OCI-LY7 (cell line): ENCODE measurements around the gene SEC14L5. TPM values are rescaled to one million over a fixed set of nuclear protein-coding genes. Genes with fewer than 3 reads are reported as not detected.

Experiments used
- BruUV-seq: library from RNA; stranded (reverse); fragments of 400-500 nt; replicated peaks from 2 replicates; lab custom pipeline; 2021; lab: Mats Ljungman, UMichigan
- CTCF ChIA-PET: fragments of 300-600 bp; sonication (Branson Sonifier 250); formaldehyde crosslinking; loops from one replicate; lab custom pipeline; 2022; ENCODE audit warnings: antibody characterized with exemption; ENCODE audit not compliant: unreplicated experiment; lab: Charles Lee
- POLR2A ChIA-PET: fragments of 300-600 bp; sonication (Branson Sonifier 250); formaldehyde crosslinking; loops from one replicate; lab custom pipeline; 2022; ENCODE audit warnings: antibody characterized with exemption; lab: Charles Lee
- DNase-seq: peaks from one replicate; pipeline ENCODE4 v3.0.0-alpha.2; 2015; ENCODE audit warnings: low spot score
- H2AFZ ChIP-seq: fragments of 200-600 bp; sonication (generic), shearing (Covaris generic); 2 replicates; pipeline ENCODE4 v1.6.1; 2014; ENCODE audit warnings: mild to moderate bottlenecking, antibody characterized with exemption, low read length, moderate library complexity
- H3K27ac ChIP-seq: fragments of 200-600 bp; sonication (generic); 2 replicates; pipeline ENCODE4 v1.5.1; 2014; ENCODE audit warnings: mixed run types, low read depth, mild to moderate bottlenecking, moderate library complexity, low read length, inconsistent platforms; ENCODE audit not compliant: poor library complexity, severe bottlenecking
- H3K36me3 ChIP-seq: fragments of 200-600 bp; sonication (generic); 2 replicates; pipeline ENCODE4 v1.6.1; 2014; ENCODE audit warnings: mild to moderate bottlenecking, antibody characterized with exemption, low read length, moderate library complexity, mixed read lengths; ENCODE audit not compliant: insufficient read depth
- H3K4me1 ChIP-seq: fragments of 200-600 bp; sonication (generic); 2 replicates; pipeline ENCODE4 v1.5.1; 2014; ENCODE audit warnings: mild to moderate bottlenecking, low read length; ENCODE audit not compliant: insufficient read depth, poor library complexity, severe bottlenecking
- H3K4me2 ChIP-seq: fragments of 200-600 bp; sonication (generic); 2 replicates; pipeline ENCODE4 v1.6.1; 2014; ENCODE audit warnings: mild to moderate bottlenecking, low read length
- H3K4me3 ChIP-seq: fragments of 200-600 bp; sonication (generic); 2 replicates; pipeline ENCODE4 v1.5.1; 2014; ENCODE audit warnings: mild to moderate bottlenecking, low read depth, low read length; ENCODE audit not compliant: poor library complexity, severe bottlenecking
- H3K79me2 ChIP-seq: fragments of 200-600 bp; sonication (generic); 2 replicates; pipeline ENCODE4 v1.6.1; 2016; ENCODE audit warnings: low read depth, mild to moderate bottlenecking, low read length, moderate library complexity, mixed read lengths; ENCODE audit not compliant: insufficient read depth
- H3K9me2 ChIP-seq: fragments of 200-600 bp; sonication (generic); 2 replicates; pipeline ENCODE4 v1.6.1; 2016; ENCODE audit warnings: mild to moderate bottlenecking, low read length, mixed read lengths; ENCODE audit not compliant: insufficient read depth
- H3K9me3 ChIP-seq: fragments of 200-600 bp; sonication (generic); 2 replicates; pipeline ENCODE4 v1.6.1; 2014; ENCODE audit warnings: mild to moderate bottlenecking, mixed run types, low read length, mixed read lengths
- H4K20me1 ChIP-seq: fragments of 200-600 bp; sonication (generic); 2 replicates; pipeline ENCODE4 v1.6.1; 2014; ENCODE audit warnings: mild to moderate bottlenecking, antibody characterized with exemption, low read length, moderate library complexity, mixed read lengths; ENCODE audit not compliant: insufficient read depth
- EZH2phosphoT487 ChIP-seq: fragments of 200-600 bp; sonication (generic); IDR thresholded peaks from 2 replicates; pipeline ENCODE4 v1.6.1; 2018; ENCODE audit warnings: low read depth, borderline replicate concordance, mild to moderate bottlenecking, mixed run types, antibody characterized with exemption, low read length, moderate library complexity, mixed read lengths
- intact Hi-C: fragments of 100-400 bp; cut with micrococcal nuclease; formaldehyde crosslinking; loops from one replicate; pipeline ENCODE4 v1.10.0; 2022; ENCODE audit not compliant: unreplicated experiment
- total RNA-seq, 2 experiments: library from RNA; depleted of rRNA in 1 of 2; stranded (reverse); fragments of >200 nt in 1 of 2; shearing (Covaris generic) in 1 of 2; gene quantifications; 2 replicates each; pipeline ENCODE4 v1.2.3, GENCODE V29; 2014 to 2022
- TF ChIP-seq, protein P1 (sequence below): fragments of 200-600 bp; sonication (generic); conservative IDR thresholded peaks from 2 replicates; pipeline ENCODE4 v1.5.1; 2014; ENCODE audit warnings: mild to moderate bottlenecking, antibody characterized with exemption, low read length, moderate library complexity, mixed read lengths

SEC14L5 gene
- total RNA-seq, 2 experiments from 2014 or later = not detected

DNA sequence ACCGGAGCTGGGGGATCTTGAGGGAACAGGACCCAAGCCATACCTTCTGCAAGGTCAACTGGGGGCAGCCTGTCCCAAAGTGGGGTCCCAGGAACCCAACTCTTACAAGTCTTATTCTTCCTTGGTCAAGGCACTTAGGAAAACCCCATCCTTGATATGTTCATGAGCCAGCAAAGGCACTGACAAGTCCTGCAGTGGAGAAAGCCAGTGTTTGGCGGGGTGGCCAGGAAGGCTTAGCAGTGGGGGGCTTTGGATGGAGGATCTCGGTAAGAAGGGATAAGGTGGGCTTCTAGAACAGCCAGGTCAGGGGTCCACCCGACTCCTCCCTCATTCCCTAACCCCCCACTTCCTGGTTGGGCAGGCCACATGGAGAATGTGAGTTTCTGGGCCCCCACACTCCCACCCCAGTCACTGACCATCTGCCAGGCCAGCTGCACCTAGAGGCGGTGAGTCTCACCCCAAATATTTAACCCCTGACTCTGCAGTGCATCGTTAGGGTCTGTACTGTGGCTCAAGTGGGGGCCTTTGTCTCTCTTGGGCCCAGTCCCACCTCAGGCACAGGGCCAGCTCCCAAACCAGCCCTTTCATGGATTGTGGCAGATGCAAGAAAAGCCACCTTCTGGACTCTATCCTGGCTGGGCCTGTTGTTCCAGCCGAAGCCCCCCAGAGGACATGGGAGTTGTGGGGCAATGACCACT, 43.5 kb upstream of the SEC14L5 start:
- H3K4me2 ChIP-seq = no peak overlapping the region
- BruUV-seq = no TSS peak
- no peak for TF ChIP-seq EZH2phosphoT487
- TF ChIP-seq, protein P1, sequence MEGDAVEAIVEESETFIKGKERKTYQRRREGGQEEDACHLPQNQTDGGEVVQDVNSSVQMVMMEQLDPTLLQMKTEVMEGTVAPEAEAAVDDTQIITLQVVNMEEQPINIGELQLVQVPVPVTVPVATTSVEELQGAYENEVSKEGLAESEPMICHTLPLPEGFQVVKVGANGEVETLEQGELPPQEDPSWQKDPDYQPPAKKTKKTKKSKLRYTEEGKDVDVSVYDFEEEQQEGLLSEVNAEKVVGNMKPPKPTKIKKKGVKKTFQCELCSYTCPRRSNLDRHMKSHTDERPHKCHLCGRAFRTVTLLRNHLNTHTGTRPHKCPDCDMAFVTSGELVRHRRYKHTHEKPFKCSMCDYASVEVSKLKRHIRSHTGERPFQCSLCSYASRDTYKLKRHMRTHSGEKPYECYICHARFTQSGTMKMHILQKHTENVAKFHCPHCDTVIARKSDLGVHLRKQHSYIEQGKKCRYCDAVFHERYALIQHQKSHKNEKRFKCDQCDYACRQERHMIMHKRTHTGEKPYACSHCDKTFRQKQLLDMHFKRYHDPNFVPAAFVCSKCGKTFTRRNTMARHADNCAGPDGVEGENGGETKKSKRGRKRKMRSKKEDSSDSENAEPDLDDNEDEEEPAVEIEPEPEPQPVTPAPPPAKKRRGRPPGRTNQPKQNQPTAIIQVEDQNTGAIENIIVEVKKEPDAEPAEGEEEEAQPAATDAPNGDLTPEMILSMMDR = no peak
- CTCF ChIA-PET = no interaction called here
- no peaks in the 10 kb centered on the region for H3K9me3 ChIP-seq
- no peaks in the 10 kb centered on the region for H3K79me2 ChIP-seq
- no peak for DNase-seq
- intact Hi-C loops = no loop called here
- H4K20me1 ChIP-seq = no peaks in the 10 kb centered on the region
- no peak overlapping the region for H2AFZ ChIP-seq
- H3K4me3 ChIP-seq = no peak overlapping the region
- no peaks in the 10 kb centered on the region for H3K36me3 ChIP-seq
- POLR2A ChIA-PET = no interaction called here
- H3K4me1 ChIP-seq = no peaks in the 10 kb centered on the region
- H3K9me2 ChIP-seq = no peaks in the 10 kb centered on the region
- H3K27ac ChIP-seq = no peak overlapping the region

DNA sequence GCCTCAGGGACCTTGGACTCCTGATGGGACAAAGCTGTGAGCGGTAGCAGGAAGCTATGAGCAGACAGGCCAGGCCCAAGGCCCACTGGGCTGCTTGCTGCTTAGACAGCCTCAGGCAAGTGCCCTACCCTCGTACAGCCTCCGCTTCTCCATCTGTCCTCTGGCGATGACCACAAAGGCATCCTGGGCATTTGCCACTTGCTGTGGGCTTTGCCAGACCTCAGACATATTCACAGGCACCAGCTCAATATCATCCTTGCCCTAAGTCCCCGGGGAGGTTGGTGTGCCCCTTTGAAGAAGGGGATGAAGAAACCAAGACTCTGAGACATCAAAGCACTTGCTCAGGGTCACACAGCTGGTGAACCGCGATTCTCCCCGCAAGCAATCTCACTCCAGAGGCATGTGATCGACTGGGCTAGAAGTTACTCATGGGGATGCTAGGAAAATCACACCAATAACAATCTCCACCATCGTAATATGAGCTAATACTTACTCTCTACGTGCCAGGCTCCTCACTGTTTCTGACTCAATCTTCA, 42.8 kb upstream of the SEC14L5 start:
- Histone ChIP-seq H3K4me3 (no peak overlapping the region), H4K20me1 (no peaks in the 10 kb centered on the region), H3K36me3 (no peaks in the 10 kb centered on the region), H3K4me2 (no peak overlapping the region), H3K4me1 (no peaks in the 10 kb centered on the region), H3K79me2 (no peaks in the 10 kb centered on the region), H3K27ac (no peak overlapping the region), H3K9me2 (no peaks in the 10 kb centered on the region), H2AFZ (no peak overlapping the region), H3K9me3 (no peaks in the 10 kb centered on the region)
- BruUV-seq = no TSS peak
- intact Hi-C loops = no loop called here
- TF ChIP-seq, protein P1 = no peak
- TF ChIP-seq EZH2phosphoT487 = no peak
- no peak for DNase-seq
- POLR2A ChIA-PET = no interaction called here
- CTCF ChIA-PET = no interaction called here

DNA sequence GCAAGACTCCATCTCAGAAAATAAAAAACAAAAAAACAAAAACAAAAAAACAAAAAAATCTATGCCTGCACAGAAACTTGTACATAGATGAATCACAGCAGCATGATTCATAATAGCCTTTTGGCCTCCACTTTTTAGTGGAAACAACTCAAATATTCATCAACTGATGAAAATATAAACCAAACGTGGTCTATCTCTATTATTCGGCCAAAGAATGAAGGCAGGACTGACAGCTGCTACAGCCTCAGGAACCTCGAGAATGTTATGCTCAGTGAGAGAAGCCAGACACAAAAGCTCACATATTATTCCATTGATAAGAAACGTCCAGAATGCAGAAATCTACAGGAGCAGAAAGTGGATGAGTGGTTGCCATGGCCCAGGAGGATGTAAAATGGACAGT, 41.0 kb upstream of the SEC14L5 start:
- H3K9me3 ChIP-seq = no peaks in the 10 kb centered on the region
- no peaks in the 10 kb centered on the region for H3K9me2 ChIP-seq
- H3K4me2 ChIP-seq = no peak overlapping the region
- no peaks in the 10 kb centered on the region for H4K20me1 ChIP-seq
- no peaks in the 10 kb centered on the region for H3K36me3 ChIP-seq
- POLR2A ChIA-PET = no interaction called here
- intact Hi-C loops = no loop called here
- no peaks in the 10 kb centered on the region for H3K4me1 ChIP-seq
- no peak overlapping the region for H3K4me3 ChIP-seq
- TF ChIP-seq EZH2phosphoT487 = no peak
- TF ChIP-seq, protein P1 = no peak
- H3K79me2 ChIP-seq = no peaks in the 10 kb centered on the region
- H3K27ac ChIP-seq = no peak overlapping the region
- CTCF ChIA-PET = no interaction called here
- DNase-seq = no peak
- no TSS peak for BruUV-seq
- no peak overlapping the region for H2AFZ ChIP-seq
